Measurements from ENCODE around the gene RNF26.
A peak's percentile ranks its signal among the peaks of the same experiment; 100 is the strongest.

Gene RNF26

DNA sequence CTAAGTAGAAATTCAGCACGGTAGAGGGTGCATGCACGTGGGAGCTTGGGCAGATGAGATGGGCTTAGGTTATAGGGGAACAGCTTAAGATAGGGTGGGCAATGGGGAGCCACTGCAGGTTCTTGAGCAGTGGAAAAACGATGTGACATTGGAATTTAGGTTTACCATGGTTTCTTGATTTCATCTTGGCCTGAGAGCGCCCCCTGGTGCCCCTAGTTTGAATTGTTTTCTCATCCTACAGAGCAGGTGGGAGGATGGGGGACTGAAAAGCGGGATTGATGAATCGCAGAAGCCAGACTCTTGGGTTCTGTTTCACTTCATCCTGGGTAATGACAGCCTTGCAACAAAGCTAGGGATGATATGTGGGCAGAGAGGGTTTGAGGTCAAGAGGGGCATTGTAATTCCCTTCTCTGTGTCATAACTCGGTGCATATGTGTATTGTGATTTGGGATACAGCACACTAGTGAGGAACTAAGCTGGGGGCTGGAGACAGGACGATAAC is 10.7 kb upstream of the RNF26 start:
- no peak overlapping the region for H3K4me3 ChIP-seq (ENCODE audit: low read depth in 1 of 2, low read length in 2 of 2)
- no peaks in the 10 kb centered on the region for H3K9me3 ChIP-seq (ENCODE audit: control insufficient read depth in 1 of 2, low read length in 2 of 2)
- peaks cover 9 to 30% of the 10 kb centered on the region in 2 donors for H3K4me1 ChIP-seq (ENCODE audit: control insufficient read depth in 1 of 2, insufficient read depth in 2 of 2, low read length in 2 of 2)

DNA sequence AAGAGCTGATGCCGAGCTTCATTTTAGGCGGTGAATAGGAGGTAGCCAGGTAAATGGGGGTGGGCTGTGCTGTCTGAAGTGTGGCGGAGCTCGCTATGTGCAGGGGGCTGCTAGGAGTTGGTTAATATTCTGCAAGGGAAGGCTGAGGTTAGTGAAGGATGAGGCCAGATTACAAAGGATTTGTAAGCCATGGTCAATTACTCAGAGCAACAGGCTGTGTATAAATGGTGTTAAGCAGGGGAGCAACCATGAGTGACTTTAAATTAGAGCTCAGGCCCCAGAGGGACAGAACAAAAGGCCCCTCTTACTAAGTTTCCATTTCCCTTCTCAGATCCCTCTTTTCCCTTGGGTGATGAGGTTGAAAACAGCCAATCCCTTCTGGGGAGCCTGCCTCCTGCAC is 10.1 kb upstream of the RNF26 start:
- Histone ChIP-seq H3K27me3 (ENCODE audit: low read depth, low read length) (peaks cover 4% of the 10 kb centered on the region), H3K4me1 (ENCODE audit: control insufficient read depth in 1 of 2, insufficient read depth in 2 of 2, low read length in 2 of 2) (peaks cover 9 to 25% of the 10 kb centered on the region in 2 donors), H3K36me3 (ENCODE audit: control insufficient read depth in 1 of 2, insufficient read depth in 2 of 2, low read length in 2 of 2) (no peaks in the 10 kb centered on the region), H3K27ac (ENCODE audit: low read length) (no peak overlapping the region), H3K9me3 (ENCODE audit: control insufficient read depth in 1 of 2, low read length in 2 of 2) (no peaks in the 10 kb centered on the region), H3K4me3 (ENCODE audit: low read depth in 1 of 2, low read length in 2 of 2) (no peak overlapping the region)

More for the DNA sequence above, 10.7 kb upstream of the RNF26 start:
- Histone ChIP-seq H3K36me3 (ENCODE audit: control insufficient read depth in 1 of 2, insufficient read depth in 2 of 2, low read length in 2 of 2) (no peaks in the 10 kb centered on the region), H3K27ac (ENCODE audit: low read length) (no peak overlapping the region), H3K27me3 (ENCODE audit: low read depth, low read length) (peaks cover 7% of the 10 kb centered on the region)

DNA sequence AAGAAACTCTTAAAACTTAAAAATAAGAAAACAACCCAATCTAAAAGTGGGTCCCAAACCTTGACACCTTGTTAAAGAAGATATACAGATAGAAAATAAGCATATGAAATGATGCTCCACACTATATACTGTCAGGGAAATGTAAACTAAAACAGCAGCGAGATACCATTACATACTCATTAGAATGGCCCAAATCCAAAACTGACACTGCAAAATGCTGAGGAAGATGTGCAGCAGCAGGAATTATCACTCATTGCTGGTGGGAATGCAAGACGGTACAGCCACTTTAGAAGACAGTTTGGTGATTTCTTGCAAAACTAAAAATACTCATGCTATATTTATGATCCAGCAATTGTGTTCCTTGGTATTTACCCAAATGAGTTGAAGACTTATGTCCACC is 5.0 kb upstream of the RNF26 start:
- H3K9me3 ChIP-seq (ENCODE audit: control insufficient read depth in 1 of 2, low read length in 2 of 2) = no peaks in the 10 kb centered on the region
- H3K4me1 ChIP-seq (ENCODE audit: control insufficient read depth in 1 of 2, insufficient read depth in 2 of 2, low read length in 2 of 2) = no peaks in the 10 kb centered on the region
- H3K4me3 ChIP-seq (ENCODE audit: low read depth in 1 of 2, low read length in 2 of 2) = no peak overlapping the region
- H3K27ac ChIP-seq (ENCODE audit: low read length) = no peak overlapping the region
- no peaks in the 10 kb centered on the region for H3K36me3 ChIP-seq (ENCODE audit: control insufficient read depth in 1 of 2, insufficient read depth in 2 of 2, low read length in 2 of 2)
- no peaks in the 10 kb centered on the region for H3K27me3 ChIP-seq (ENCODE audit: low read depth, low read length)

DNA sequence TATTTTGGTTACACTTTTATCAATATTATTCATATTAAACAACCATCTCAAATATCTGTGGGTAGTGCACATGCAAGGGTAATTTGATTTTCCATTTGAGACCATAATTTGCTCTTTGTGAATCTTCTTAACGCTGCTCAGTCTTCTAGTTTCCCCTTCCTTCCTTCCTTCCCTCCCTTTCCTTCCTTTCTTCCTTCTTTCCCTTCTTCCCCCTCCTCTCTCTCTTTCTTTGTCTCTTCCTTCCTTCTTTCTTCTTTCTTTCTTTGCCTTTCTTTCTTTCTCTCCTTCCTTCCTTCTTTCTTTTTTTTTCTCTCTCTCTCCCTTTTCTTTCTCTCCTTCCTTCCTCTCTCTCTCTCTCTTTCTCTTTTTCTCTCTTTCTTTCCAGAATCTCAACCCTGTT is 4.1 kb upstream of the RNF26 start:
- Histone ChIP-seq H3K36me3 (ENCODE audit: control insufficient read depth in 1 of 2, insufficient read depth in 2 of 2, low read length in 2 of 2) (no peaks in the 10 kb centered on the region), H3K27me3 (ENCODE audit: low read depth, low read length) (no peaks in the 10 kb centered on the region), H3K9me3 (ENCODE audit: control insufficient read depth in 1 of 2, low read length in 2 of 2) (no peaks in the 10 kb centered on the region), H3K4me3 (ENCODE audit: low read depth in 1 of 2, low read length in 2 of 2) (no peak overlapping the region), H3K27ac (ENCODE audit: low read length) (no peak overlapping the region), H3K4me1 (ENCODE audit: control insufficient read depth in 1 of 2, insufficient read depth in 2 of 2, low read length in 2 of 2) (peaks cover 5% of the 10 kb centered on the region in 2 donors)

DNA sequence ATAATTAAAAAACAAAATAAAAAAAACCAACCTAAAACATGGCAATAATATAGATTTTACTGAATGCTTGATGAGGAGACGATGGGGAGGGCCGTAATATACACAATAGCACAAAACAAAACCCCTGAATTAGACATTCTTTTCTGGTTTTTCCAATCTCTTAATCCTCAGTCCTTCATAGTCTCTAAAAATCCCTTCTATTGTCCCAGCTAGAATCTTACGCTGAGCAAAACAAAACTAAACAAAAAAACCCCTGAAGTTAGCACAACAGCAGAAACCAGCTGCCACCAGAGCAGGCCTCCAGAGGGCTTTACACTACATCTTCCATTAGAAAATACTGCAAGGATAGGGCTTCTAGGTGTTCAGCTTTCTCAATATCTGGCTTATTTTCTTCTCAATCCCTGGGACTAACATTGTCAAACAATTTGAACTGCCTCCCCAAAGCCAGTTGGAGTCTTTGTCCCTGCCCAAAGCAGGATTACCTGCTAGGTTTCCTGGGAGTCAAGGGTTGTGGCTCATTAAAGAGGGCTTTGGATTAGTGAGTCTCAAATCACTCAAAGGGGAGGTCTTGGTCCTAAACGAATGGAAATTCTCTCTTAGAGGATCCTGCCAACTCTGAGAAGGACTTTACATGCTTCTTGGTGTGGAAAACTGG is 2.1 kb upstream of the RNF26 start:
- H3K27me3 ChIP-seq (ENCODE audit: low read depth, low read length) = no peaks in the 10 kb centered on the region
- no peak overlapping the region for H3K27ac ChIP-seq (ENCODE audit: low read length)
- H3K4me3 ChIP-seq (ENCODE audit: low read depth in 1 of 2, low read length in 2 of 2) = no peak overlapping the region
- H3K4me1 ChIP-seq (ENCODE audit: control insufficient read depth in 1 of 2, insufficient read depth in 2 of 2, low read length in 2 of 2) = peaks cover 9 to 24% of the 10 kb centered on the region in 2 donors
- H3K9me3 ChIP-seq (ENCODE audit: control insufficient read depth in 1 of 2, low read length in 2 of 2) = no peaks in the 10 kb centered on the region
- no peaks in the 10 kb centered on the region for H3K36me3 ChIP-seq (ENCODE audit: control insufficient read depth in 1 of 2, insufficient read depth in 2 of 2, low read length in 2 of 2)

DNA sequence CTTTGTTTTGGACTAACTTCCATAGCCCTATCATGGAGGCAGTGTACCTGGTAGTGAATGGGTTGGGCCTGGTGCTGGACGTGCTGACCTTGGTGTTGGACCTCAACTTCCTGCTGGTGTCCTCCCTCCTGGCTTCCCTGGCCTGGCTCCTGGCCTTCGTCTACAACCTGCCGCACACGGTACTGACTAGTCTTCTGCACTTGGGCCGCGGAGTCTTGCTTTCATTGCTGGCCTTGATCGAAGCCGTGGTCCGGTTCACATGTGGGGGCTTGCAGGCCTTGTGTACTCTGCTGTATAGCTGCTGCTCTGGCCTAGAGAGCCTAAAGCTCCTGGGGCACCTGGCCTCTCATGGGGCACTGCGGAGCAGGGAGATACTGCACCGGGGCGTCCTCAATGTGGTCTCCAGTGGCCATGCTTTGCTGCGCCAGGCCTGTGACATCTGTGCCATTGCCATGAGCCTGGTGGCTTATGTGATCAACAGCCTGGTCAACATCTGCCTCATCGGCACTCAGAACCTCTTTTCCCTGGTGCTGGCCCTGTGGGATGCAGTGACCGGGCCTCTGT is 846 bp downstream of the RNF26 start:
- H3K4me3 ChIP-seq (ENCODE audit: low read depth in 1 of 2, low read length in 2 of 2) = peak overlapping the region; percentile 81 to 86
- peak overlapping the region; percentile 76 for H3K27ac ChIP-seq (ENCODE audit: low read length)
- peaks cover 12 to 53% of the 10 kb centered on the region in 2 donors for H3K4me1 ChIP-seq (ENCODE audit: control insufficient read depth in 1 of 2, insufficient read depth in 2 of 2, low read length in 2 of 2)
- no peaks in the 10 kb centered on the region for H3K36me3 ChIP-seq (ENCODE audit: control insufficient read depth in 1 of 2, insufficient read depth in 2 of 2, low read length in 2 of 2)
- no peaks in the 10 kb centered on the region for H3K9me3 ChIP-seq (ENCODE audit: control insufficient read depth in 1 of 2, low read length in 2 of 2)
- no peaks in the 10 kb centered on the region for H3K27me3 ChIP-seq (ENCODE audit: low read depth, low read length)

DNA sequence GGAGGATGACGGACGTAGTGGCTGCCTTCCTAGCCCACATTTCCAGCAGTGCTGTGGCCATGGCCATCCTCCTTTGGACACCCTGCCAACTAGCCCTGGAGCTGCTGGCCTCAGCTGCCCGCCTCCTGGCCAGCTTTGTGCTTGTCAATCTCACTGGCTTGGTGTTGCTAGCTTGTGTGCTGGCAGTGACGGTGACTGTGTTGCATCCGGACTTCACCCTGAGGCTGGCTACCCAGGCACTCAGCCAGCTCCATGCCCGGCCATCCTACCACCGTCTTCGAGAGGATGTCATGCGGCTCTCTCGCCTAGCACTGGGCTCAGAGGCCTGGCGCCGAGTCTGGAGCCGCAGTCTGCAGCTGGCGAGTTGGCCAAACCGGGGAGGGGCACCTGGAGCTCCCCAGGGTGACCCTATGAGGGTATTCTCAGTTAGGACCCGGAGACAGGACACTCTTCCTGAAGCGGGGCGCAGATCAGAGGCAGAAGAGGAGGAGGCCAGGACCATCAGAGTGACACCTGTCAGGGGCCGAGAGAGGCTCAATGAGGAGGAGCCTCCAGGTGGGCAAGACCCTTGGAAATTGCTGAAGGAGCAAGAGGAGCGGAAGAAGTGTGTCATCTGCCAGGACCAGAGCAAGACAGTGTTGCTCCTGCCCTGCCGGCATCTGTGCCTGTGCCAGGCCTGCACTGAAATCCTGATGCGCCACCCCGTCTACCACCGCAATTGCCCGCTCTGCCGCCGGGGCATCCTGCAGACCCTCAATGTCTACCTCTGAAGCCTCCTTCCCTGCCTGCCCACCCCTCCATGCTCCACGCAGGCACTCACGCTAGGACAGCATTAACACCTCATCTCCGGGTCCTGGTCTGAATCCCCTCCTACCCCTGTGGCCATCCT is 1.6 kb downstream of the RNF26 start:
- Histone ChIP-seq H3K27ac (ENCODE audit: low read length) (no peak overlapping the region), H3K4me1 (ENCODE audit: control insufficient read depth in 1 of 2, insufficient read depth in 2 of 2, low read length in 2 of 2) (peaks cover 12 to 59% of the 10 kb centered on the region in 2 donors), H3K9me3 (ENCODE audit: control insufficient read depth in 1 of 2, low read length in 2 of 2) (no peaks in the 10 kb centered on the region), H3K4me3 (ENCODE audit: low read depth in 1 of 2, low read length in 2 of 2) (peak overlapping the region; percentile 81 to 86), H3K27me3 (ENCODE audit: low read depth, low read length) (no peaks in the 10 kb centered on the region), H3K36me3 (ENCODE audit: control insufficient read depth in 1 of 2, insufficient read depth in 2 of 2, low read length in 2 of 2) (no peaks in the 10 kb centered on the region)

DNA sequence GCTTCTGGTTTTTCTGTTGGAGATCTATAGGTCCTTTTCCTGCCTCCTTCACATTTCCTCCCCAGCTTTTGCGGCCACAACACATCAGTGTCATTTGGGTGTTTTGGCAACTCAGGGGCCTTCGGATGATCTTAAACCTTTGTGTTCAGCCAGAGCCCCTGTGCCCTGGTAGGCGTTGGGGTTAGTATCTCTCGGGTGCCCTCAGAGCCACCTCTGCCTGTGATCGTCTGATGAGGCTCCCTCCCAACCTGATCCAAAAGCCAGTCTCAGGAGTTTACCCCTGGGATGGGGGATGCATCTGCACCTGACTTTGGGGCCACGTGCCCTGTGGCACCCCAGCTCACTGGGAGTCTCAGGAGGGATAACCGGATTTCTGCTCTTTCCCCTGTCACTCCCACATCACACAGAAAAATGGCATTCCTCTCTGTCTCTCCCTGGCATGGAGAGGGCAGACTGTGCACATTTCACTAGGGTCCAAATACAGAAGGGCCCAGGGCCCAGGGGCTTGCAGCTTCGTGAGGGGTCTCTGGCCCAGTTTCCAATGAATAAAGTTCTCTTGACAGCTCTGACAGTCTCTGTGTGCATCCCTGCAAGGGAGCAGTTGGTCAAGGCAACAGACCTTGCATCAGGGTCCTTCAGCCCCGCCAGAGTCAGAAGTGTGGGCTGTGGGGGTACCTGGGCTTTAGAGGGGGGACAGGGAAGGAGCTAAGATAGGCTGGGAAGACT is 2.6 kb downstream of the RNF26 start:
- Histone ChIP-seq H3K4me3 (ENCODE audit: low read depth in 1 of 2, low read length in 2 of 2) (no peak overlapping the region), H3K9me3 (ENCODE audit: control insufficient read depth in 1 of 2, low read length in 2 of 2) (no peaks in the 10 kb centered on the region), H3K27me3 (ENCODE audit: low read depth, low read length) (no peaks in the 10 kb centered on the region), H3K27ac (ENCODE audit: low read length) (peak overlapping the region; percentile 40), H3K36me3 (ENCODE audit: control insufficient read depth in 1 of 2, insufficient read depth in 2 of 2, low read length in 2 of 2) (no peaks in the 10 kb centered on the region), H3K4me1 (ENCODE audit: control insufficient read depth in 1 of 2, insufficient read depth in 2 of 2, low read length in 2 of 2) (peaks cover 12 to 66% of the 10 kb centered on the region in 2 donors)

DNA sequence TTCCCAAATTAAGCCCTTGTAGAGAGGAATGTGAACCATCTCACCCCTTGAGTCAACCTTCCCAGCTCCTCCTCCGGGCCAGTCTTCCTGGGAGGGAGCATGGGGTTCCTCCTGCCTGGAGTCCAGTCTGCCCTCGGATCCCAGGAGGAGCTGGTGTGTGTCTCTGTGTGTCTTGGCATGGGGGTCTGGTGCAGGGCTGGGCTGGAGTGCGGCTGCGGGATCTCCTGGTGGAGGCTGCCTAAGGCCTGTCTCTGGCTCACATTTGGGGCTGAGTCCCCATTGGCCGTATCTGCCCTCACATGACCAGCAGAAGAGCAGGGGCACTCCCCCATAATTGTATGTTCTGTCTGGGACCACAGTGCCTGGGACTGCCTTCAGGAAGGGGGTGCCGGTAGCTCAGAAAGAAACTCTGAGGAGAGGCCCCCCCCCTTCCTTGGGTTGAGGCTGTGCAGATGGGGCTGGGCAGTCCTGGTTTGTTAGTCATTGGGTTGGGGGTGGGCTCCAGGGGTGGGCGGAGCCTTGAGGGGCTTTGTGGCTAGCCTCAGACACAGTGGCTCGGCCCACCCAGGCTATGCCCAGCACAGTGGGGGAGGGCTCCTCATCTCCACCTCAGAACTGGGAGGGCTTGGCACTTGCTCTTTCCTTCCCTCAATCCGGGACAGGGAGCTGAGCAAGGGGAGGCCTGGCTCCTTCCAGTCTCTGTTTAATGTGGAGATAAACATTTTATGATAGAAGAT is 3.4 kb downstream of the RNF26 start:
- peak overlapping the region in 1 of 2 donors; percentile 67 for H3K4me3 ChIP-seq (ENCODE audit: low read depth in 1 of 2, low read length in 2 of 2)
- peak overlapping the region; percentile 40 for H3K27ac ChIP-seq (ENCODE audit: low read length)
- no peaks in the 10 kb centered on the region for H3K36me3 ChIP-seq (ENCODE audit: control insufficient read depth in 1 of 2, insufficient read depth in 2 of 2, low read length in 2 of 2)
- H3K4me1 ChIP-seq (ENCODE audit: control insufficient read depth in 1 of 2, insufficient read depth in 2 of 2, low read length in 2 of 2) = peaks cover 12 to 66% of the 10 kb centered on the region in 2 donors
- H3K27me3 ChIP-seq (ENCODE audit: low read depth, low read length) = no peaks in the 10 kb centered on the region
- no peaks in the 10 kb centered on the region for H3K9me3 ChIP-seq (ENCODE audit: control insufficient read depth in 1 of 2, low read length in 2 of 2)

DNA sequence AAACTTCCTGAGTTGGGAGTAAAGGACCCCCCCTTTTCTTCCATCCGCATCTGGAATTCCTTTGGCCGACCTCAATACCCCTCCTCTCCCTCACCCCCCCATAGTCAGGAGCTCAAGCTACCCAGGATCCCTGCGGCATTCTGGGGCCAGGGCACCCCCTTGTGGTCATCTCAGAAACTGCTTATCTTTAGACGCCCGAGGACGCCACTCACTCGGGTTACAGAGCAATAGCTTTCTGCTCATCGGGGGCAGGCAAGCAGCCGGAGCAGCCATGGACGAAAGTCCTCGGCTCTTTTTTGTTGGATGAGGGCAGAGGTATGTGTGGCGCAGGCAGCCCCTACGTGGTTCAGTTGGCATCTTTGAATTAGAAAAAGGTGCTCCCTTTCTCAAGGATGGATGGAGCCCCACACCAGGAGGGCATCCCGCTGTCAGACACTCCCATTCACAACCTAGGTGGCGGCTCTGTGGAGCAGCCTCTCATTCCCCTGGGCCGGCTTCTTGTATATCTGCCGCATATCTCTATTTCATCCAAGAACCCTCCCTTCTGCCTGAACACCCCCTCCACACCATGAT is 4.1 kb downstream of the RNF26 start:
- Histone ChIP-seq H3K27ac (ENCODE audit: low read length) (peak overlapping the region; percentile 16), H3K9me3 (ENCODE audit: control insufficient read depth in 1 of 2, low read length in 2 of 2) (no peaks in the 10 kb centered on the region), H3K27me3 (ENCODE audit: low read depth, low read length) (no peaks in the 10 kb centered on the region), H3K4me1 (ENCODE audit: control insufficient read depth in 1 of 2, insufficient read depth in 2 of 2, low read length in 2 of 2) (peaks cover 12 to 66% of the 10 kb centered on the region in 2 donors), H3K4me3 (ENCODE audit: low read depth in 1 of 2, low read length in 2 of 2) (peak overlapping the region; percentile 11 to 67), H3K36me3 (ENCODE audit: control insufficient read depth in 1 of 2, insufficient read depth in 2 of 2, low read length in 2 of 2) (no peaks in the 10 kb centered on the region)

Data from muscle layer of duodenum (tissue), 2 donors.